Measurements from ENCODE around the gene TSPAN18. TPM values are rescaled to one million over a fixed set of nuclear protein-coding genes. Genes with fewer than 3 reads are reported as not detected.

Gene TSPAN18
- total RNA-seq, 1 experiment from 2014 or later, result not detected

DNA sequence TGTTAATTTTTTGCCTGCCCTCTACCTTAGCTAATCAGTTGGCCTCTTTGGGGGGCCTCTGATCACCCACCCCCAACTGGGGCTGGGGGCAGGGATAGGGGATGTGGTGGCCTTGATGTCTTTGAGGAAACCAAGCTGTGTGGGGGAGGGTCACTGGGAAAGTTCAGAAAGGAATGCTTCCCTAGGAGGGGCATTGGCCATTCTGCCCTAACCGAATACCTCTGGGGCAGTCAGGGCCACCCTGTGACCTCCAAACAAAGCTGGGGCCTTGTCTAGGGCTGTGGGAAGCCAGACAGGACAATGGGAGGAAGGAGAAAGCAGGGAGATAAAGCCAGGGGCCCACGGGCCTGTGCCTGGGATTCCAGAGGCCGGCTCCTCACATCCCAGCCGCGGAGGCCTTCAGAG lies 97.5 kb downstream of the TSPAN18 start:
- Histone ChIP-seq H3K4me2 (ENCODE audit: low read length) (no peak overlapping the region), H2AFZ (ENCODE audit: low read length) (no peak overlapping the region), H3K9ac (ENCODE audit: low read length) (no peak overlapping the region), H3K9me2 (replicated peaks; ENCODE audit: low read length) (no peaks in the 10 kb centered on the region), H3K79me2 (ENCODE audit: low read length) (no peaks in the 10 kb centered on the region), H3K4me1 (ENCODE audit: insufficient read depth, low read length) (no peaks in the 10 kb centered on the region), H3K36me3 (ENCODE audit: low read depth, low read length) (no peaks in the 10 kb centered on the region), H3K4me3 (ENCODE audit: low read length) (no peak overlapping the region), H3K27me3 (ENCODE audit: low read length) (peaks cover 16% of the 10 kb centered on the region), H3F3A (ENCODE audit: low read length, unreplicated experiment) (no peaks in the 10 kb centered on the region), H3K9me3 (ENCODE audit: low read length) (no peaks in the 10 kb centered on the region), H3K27ac (ENCODE audit: low read length) (no peak overlapping the region), H4K20me1 (ENCODE audit: low read length) (no peaks in the 10 kb centered on the region)
- intact Hi-C loops (cut with micrococcal nuclease), result no loop called here
- no peak for TF ChIP-seq EZH2 (IDR thresholded peaks at IDR 0.05; ENCODE audit: low read length, unreplicated experiment)
- ATAC-seq (no peak), DNase-seq (no peak)
- BruUV-seq (replicated peaks), result no TSS peak
- ChIA-PET POLR2A (ENCODE audit: unreplicated experiment) (no interaction called here), CTCF (no interaction called here)

DNA sequence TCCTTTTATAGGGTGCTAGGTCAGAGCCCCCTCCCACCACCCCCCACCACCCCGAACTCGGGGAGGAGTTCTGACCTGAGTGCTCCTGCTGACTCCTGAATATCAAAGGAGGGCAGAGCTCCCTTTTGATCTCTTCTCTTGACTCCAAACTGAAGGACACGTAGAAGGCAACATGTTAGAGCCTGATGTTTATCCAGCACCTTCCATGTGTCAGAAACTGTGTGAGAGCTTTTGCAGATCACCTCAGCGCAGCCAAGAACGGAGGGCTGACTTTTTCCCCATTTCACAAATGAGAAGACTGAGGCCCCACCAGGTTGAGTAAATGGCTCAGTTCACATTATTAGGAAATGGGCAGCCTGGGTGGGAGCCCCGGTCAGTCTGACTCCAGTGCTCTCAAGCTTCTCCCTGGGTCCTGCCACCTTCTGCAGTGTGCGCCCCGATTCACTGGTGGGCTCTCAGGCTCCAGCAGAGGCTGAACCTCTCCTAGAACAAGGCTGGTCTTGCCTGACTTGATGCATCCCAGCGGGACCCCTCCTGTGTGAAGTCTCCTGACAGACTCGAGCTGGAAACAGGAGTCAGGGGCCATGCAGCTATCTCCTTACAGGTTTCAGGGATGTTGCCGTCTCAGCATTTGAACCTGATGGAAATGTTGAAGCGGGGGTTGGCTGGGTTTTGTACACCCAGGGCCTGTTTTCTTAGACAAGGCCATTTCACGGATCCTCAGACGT lies 98.5 kb downstream of the TSPAN18 start:
- H3K9me3 ChIP-seq (ENCODE audit: low read length), result no peaks in the 10 kb centered on the region
- no peaks in the 10 kb centered on the region for H3K9me2 ChIP-seq (replicated peaks; ENCODE audit: low read length)
- TF ChIP-seq, protein P1, sequence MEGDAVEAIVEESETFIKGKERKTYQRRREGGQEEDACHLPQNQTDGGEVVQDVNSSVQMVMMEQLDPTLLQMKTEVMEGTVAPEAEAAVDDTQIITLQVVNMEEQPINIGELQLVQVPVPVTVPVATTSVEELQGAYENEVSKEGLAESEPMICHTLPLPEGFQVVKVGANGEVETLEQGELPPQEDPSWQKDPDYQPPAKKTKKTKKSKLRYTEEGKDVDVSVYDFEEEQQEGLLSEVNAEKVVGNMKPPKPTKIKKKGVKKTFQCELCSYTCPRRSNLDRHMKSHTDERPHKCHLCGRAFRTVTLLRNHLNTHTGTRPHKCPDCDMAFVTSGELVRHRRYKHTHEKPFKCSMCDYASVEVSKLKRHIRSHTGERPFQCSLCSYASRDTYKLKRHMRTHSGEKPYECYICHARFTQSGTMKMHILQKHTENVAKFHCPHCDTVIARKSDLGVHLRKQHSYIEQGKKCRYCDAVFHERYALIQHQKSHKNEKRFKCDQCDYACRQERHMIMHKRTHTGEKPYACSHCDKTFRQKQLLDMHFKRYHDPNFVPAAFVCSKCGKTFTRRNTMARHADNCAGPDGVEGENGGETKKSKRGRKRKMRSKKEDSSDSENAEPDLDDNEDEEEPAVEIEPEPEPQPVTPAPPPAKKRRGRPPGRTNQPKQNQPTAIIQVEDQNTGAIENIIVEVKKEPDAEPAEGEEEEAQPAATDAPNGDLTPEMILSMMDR (conservative IDR thresholded peaks at IDR 0.05; ENCODE audit: low read depth, low read length), result no peak
- TF ChIP-seq EZH2 (IDR thresholded peaks at IDR 0.05; ENCODE audit: low read length, unreplicated experiment) (no peak), EZH2phosphoT487 (IDR thresholded peaks at IDR 0.05; ENCODE audit: borderline replicate concordance, low read length) (no peak)
- no peak overlapping the region for H3K9ac ChIP-seq (ENCODE audit: low read length)
- H3K27ac ChIP-seq (ENCODE audit: low read length), result no peak overlapping the region
- no TSS peak for BruUV-seq (replicated peaks)
- no peaks in the 10 kb centered on the region for H3K79me2 ChIP-seq (ENCODE audit: low read length)
- ChIA-PET POLR2A (ENCODE audit: unreplicated experiment) (no interaction called here), CTCF (no interaction called here)
- DNase-seq (no peak), ATAC-seq (no peak)
- no peak overlapping the region for H3K4me3 ChIP-seq (ENCODE audit: low read length)
- no peaks in the 10 kb centered on the region for H3F3A ChIP-seq (ENCODE audit: low read length, unreplicated experiment)
- H3K27me3 ChIP-seq (ENCODE audit: low read length), result peaks cover 7% of the 10 kb centered on the region
- no peaks in the 10 kb centered on the region for H3K36me3 ChIP-seq (ENCODE audit: low read depth, low read length)
- H2AFZ ChIP-seq (ENCODE audit: low read length), result no peak overlapping the region
- H4K20me1 ChIP-seq (ENCODE audit: low read length), result no peaks in the 10 kb centered on the region
- intact Hi-C loops (cut with micrococcal nuclease), result no loop called here
- H3K4me1 ChIP-seq (ENCODE audit: insufficient read depth, low read length), result no peaks in the 10 kb centered on the region
- H3K4me2 ChIP-seq (ENCODE audit: low read length), result no peak overlapping the region

DNA sequence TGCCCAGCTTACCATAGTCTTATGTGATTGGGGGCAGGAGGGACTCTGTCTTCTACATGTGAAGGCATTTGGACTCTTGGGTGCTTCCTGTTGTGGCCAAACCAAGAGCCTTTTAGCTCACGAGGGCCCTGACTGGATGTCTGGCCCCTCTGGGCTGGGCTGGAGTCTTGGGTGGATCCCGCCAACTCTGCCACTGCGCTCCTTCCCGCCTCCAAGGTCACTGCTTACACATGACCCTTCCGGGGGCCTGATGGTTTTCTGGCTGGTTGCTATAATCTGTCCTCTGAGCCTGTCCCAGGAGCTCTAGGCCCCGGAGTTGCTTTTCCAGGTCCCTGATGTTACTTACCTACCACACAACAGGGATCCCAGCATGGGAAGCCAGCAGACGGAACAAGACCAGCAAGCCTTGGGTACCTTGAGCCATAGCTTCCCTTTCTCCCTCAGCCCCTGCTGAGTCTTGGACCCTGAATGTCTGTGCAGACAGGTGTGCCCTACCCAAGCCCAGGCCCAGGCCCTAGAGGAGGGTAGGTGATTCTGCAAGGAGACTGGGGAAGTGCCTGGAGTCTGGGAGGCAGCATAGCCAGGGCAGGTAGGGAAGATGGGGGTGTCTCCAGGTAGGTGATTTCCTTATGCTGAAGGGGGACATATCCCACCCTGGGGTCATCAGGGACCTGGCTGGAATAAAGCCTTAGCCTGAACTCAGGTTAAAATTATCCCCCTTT lies 100.3 kb downstream of the TSPAN18 start:
- ChIA-PET POLR2A (ENCODE audit: unreplicated experiment) (no interaction called here), CTCF (no interaction called here)
- no peaks in the 10 kb centered on the region for H3K79me2 ChIP-seq (ENCODE audit: low read length)
- H3F3A ChIP-seq (ENCODE audit: low read length, unreplicated experiment), result no peaks in the 10 kb centered on the region
- no peaks in the 10 kb centered on the region for H3K9me3 ChIP-seq (ENCODE audit: low read length)
- no peak overlapping the region for H3K4me3 ChIP-seq (ENCODE audit: low read length)
- H3K27ac ChIP-seq (ENCODE audit: low read length), result no peak overlapping the region
- intact Hi-C loops (cut with micrococcal nuclease), result no loop called here
- no peaks in the 10 kb centered on the region for H3K9me2 ChIP-seq (replicated peaks; ENCODE audit: low read length)
- no peak for ATAC-seq
- TF ChIP-seq EZH2 (IDR thresholded peaks at IDR 0.05; ENCODE audit: low read length, unreplicated experiment) (no peak), EZH2phosphoT487 (IDR thresholded peaks at IDR 0.05; ENCODE audit: borderline replicate concordance, low read length) (no peak)
- TF ChIP-seq, protein P1 (conservative IDR thresholded peaks at IDR 0.05; ENCODE audit: low read depth, low read length), result no peak
- H3K4me1 ChIP-seq (ENCODE audit: insufficient read depth, low read length), result no peaks in the 10 kb centered on the region
- no TSS peak for BruUV-seq (replicated peaks)
- H3K9ac ChIP-seq (ENCODE audit: low read length), result no peak overlapping the region
- H3K4me2 ChIP-seq (ENCODE audit: low read length), result no peak overlapping the region
- H3K36me3 ChIP-seq (ENCODE audit: low read depth, low read length), result no peaks in the 10 kb centered on the region
- no peaks in the 10 kb centered on the region for H4K20me1 ChIP-seq (ENCODE audit: low read length)
- no peak for DNase-seq
- H2AFZ ChIP-seq (ENCODE audit: low read length), result no peak overlapping the region
- H3K27me3 ChIP-seq (ENCODE audit: low read length), result no peaks in the 10 kb centered on the region
